Smooth muscle cell (in vitro differentiated cells): Measurements from ENCODE around the gene EBP. TPM values are rescaled to one million over a fixed set of nuclear protein-coding genes. Genes with fewer than 3 reads are reported as not detected.
"Not testable (repeated sequence)": the region's sequence is repeated elsewhere in the genome, so short reads cannot be mapped to it uniquely, and the experiment has no call there.

Experiments
- DNase-seq: peaks from one replicate; lab custom pipeline; 2025; ENCODE audit not compliant: unreplicated experiment; lab: John Stamatoyannopoulos, UW
- H2AFZ ChIP-seq: fragments of 200-600 bp; sonication (generic); 2 replicates; pipeline ENCODE4 v1.6.0; 2016; ENCODE audit warnings: antibody characterized with exemption, low read depth, mild to moderate bottlenecking
- H3F3A ChIP-seq: fragments of 200-600 bp; sonication (generic); 2 replicates; pipeline ENCODE4 v1.6.0; 2017; ENCODE audit warnings: antibody characterized with exemption, low read depth
- H3K27ac ChIP-seq: fragments of 200-600 bp; sonication (generic); 2 replicates; pipeline ENCODE4 v1.5.1; 2016; ENCODE audit warnings: low read depth, mild to moderate bottlenecking
- H3K27me3 ChIP-seq: fragments of 200-600 bp; sonication (generic); 2 replicates; pipeline ENCODE4 v1.6.1; 2016; ENCODE audit warnings: low read depth, mild to moderate bottlenecking
- H3K36me3 ChIP-seq: fragments of 200-600 bp; sonication (generic); 2 replicates; pipeline ENCODE4 v1.5.1; 2016; ENCODE audit warnings: low read depth
- H3K4me1 ChIP-seq: fragments of 200-600 bp; sonication (generic); 2 replicates; pipeline ENCODE4 v1.5.1; 2016; ENCODE audit warnings: low read depth
- H3K4me2 ChIP-seq: fragments of 200-600 bp; sonication (generic); 2 replicates; pipeline ENCODE4 v1.6.0; 2016; ENCODE audit warnings: mild to moderate bottlenecking
- H3K4me3 ChIP-seq: fragments of 200-600 bp; sonication (generic); 2 replicates; pipeline ENCODE4 v1.5.1; 2016; ENCODE audit warnings: mild to moderate bottlenecking
- H3K79me2 ChIP-seq: fragments of 200-600 bp; sonication (generic); 2 replicates; pipeline ENCODE4 v1.6.0; 2016; ENCODE audit warnings: low read depth, mild to moderate bottlenecking
- H3K9ac ChIP-seq: fragments of 200-600 bp; sonication (generic); 2 replicates; pipeline ENCODE4 v1.6.0; 2016; ENCODE audit warnings: low read depth
- H3K9me3 ChIP-seq: fragments of 200-600 bp; sonication (generic); replicated peaks from 2 replicates; pipeline ENCODE4 v1.5.1; 2016; ENCODE audit warnings: low read depth
- H4K20me1 ChIP-seq: fragments of 200-600 bp; sonication (generic); 2 replicates; pipeline ENCODE4 v1.6.0; 2016; ENCODE audit warnings: low read depth
- WGBS: methylation state at CpG from one replicate; pipeline ENCODE4 v1.1.7; 2016; ENCODE audit warnings: low lambda C conversion rate; 5-methylcytosine and 5-hydroxymethylcytosine counted together
- polyA plus RNA-seq: library from polyadenylated mRNA; unstranded; fragments of >200 nt; fragmentation: Nextera tagmentation; extraction: Ambion mirVana; gene quantifications from 2 replicates; pipeline ENCODE4 v1.2.1, GENCODE V29; 2016
- total RNA-seq: library from RNA; depleted of rRNA; stranded (reverse); fragments of >200 nt; gene quantifications from 2 replicates; pipeline ENCODE4 v1.2.3, GENCODE V29; 2014
- TF ChIP-seq, protein P1 (sequence below): fragments of 200-600 bp; sonication (generic); IDR thresholded peaks from 2 replicates; pipeline ENCODE4 v1.5.1; 2017; ENCODE audit warnings: borderline replicate concordance, mild to moderate bottlenecking, antibody characterized with exemption; ENCODE audit not compliant: insufficient read depth, poor library complexity, severe bottlenecking

The EBP gene
- total and polyA plus RNA-seq, 2 experiments from 2014 or later: 63.0 to 85.5 TPM

GRCh38 chrX:48540480-48540879 is 18.9 kb downstream of the EBP start:
- TF ChIP-seq, protein P1, sequence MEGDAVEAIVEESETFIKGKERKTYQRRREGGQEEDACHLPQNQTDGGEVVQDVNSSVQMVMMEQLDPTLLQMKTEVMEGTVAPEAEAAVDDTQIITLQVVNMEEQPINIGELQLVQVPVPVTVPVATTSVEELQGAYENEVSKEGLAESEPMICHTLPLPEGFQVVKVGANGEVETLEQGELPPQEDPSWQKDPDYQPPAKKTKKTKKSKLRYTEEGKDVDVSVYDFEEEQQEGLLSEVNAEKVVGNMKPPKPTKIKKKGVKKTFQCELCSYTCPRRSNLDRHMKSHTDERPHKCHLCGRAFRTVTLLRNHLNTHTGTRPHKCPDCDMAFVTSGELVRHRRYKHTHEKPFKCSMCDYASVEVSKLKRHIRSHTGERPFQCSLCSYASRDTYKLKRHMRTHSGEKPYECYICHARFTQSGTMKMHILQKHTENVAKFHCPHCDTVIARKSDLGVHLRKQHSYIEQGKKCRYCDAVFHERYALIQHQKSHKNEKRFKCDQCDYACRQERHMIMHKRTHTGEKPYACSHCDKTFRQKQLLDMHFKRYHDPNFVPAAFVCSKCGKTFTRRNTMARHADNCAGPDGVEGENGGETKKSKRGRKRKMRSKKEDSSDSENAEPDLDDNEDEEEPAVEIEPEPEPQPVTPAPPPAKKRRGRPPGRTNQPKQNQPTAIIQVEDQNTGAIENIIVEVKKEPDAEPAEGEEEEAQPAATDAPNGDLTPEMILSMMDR: no peak
- no peaks in the 10 kb centered on the region for H3K36me3 ChIP-seq
- WGBS: 87% methylated on average over 7 of the region's 7 CpGs
- no peaks in the 10 kb centered on the region for H3K4me1 ChIP-seq
- no peaks in the 10 kb centered on the region for H3K27me3 ChIP-seq
- no peak overlapping the region for H2AFZ ChIP-seq
- DNase-seq: no peak
- H3K79me2 ChIP-seq: no peaks in the 10 kb centered on the region
- peak overlapping the region; percentile 80 for H3K4me2 ChIP-seq
- no peaks in the 10 kb centered on the region for H3F3A ChIP-seq
- peak overlapping the region; percentile 66 for H3K4me3 ChIP-seq
- H4K20me1 ChIP-seq: no peaks in the 10 kb centered on the region
- H3K9me3 ChIP-seq: no peaks in the 10 kb centered on the region
- H3K27ac ChIP-seq: no peak overlapping the region
- H3K9ac ChIP-seq: no peak overlapping the region

- Histone ChIP-seq H3K9ac (no peak overlapping the region), H3K4me2 (no peak overlapping the region), H3K27ac (no peak overlapping the region), H3F3A (no peaks in the 10 kb centered on the region), H3K4me3 (no peak overlapping the region), H3K4me1 (no peaks in the 10 kb centered on the region), H2AFZ (no peak overlapping the region), H3K79me2 (no peaks in the 10 kb centered on the region), H3K9me3 (no peaks in the 10 kb centered on the region), H3K36me3 (no peaks in the 10 kb centered on the region), H3K27me3 (no peaks in the 10 kb centered on the region), H4K20me1 (no peaks in the 10 kb centered on the region)
- DNase-seq: no peak
- TF ChIP-seq, protein P1: no peak
- 85% methylated on average over 10 of the region's 10 CpGs for WGBS
Measured at GRCh38 chrX:48541140-48541814, 19.7 kb downstream of the EBP start.

DNA sequence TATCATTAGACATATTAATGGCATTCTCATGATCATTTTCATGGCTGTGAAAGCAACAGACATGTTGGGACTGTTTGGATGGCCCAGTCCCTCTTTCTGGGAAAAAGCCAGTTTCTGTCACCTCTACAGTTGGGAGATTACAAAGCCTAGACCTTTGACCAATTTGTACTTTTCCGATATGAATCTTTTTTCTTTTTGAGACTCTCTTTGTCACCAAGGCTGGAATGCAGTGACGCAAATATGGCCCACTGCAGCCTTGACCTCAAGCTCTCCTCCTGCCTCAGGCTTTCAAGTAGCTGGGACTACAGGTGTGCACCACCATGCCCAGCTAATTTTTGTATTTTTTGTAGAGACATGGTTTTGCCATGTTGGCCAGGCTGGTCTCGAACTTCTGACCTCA is 27.3 kb downstream of the EBP start:
- Histone ChIP-seq H3K4me3 (no peak overlapping the region), H3K9me3 (no peaks in the 10 kb centered on the region), H2AFZ (no peak overlapping the region), H3K79me2 (no peaks in the 10 kb centered on the region), H3K4me1 (no peaks in the 10 kb centered on the region), H3K4me2 (no peak overlapping the region), H3F3A (no peaks in the 10 kb centered on the region), H4K20me1 (no peaks in the 10 kb centered on the region), H3K9ac (no peak overlapping the region), H3K27ac (no peak overlapping the region), H3K27me3 (no peaks in the 10 kb centered on the region), H3K36me3 (no peaks in the 10 kb centered on the region)
- TF ChIP-seq, protein P1: no peak
- 88% methylated on average over 3 of the region's 3 CpGs for WGBS
- no peak for DNase-seq

- H3K4me2 ChIP-seq, H3K79me2 ChIP-seq, H3K36me3 ChIP-seq, H2AFZ ChIP-seq, H3K27ac ChIP-seq, H3K9me3 ChIP-seq, H3K27me3 ChIP-seq, DNase-seq, H3K4me1 ChIP-seq, H3F3A ChIP-seq, H3K9ac ChIP-seq, H3K4me3 ChIP-seq, H4K20me1 ChIP-seq: not testable (repeated sequence)
- WGBS: 64% methylated on average over 9 of the region's 9 CpGs
Measured at GRCh38 chrX:48555731-48556325, 34.2 kb downstream of the EBP start.
